ENCODE data around the gene ZBTB1.

ZBTB1 gene

DNA sequence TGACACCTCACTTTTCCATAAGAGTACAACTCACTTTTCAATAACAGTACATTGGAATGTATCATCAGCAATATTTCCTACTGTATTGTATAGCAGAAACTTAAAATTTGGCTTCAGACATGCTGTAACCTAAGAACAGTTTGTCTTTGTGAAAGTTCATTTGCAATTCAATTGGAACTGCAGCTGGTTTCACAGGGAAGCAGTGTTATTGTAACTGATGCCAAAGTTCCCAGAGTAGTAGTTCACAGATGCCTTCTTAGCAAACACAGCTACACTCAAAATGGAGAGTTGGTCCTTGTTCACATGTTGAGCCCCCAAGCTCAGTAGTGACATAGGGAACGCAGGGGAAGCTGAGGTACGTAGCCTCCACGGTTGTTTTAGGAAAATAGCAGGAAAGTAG, 68.5 kb downstream of the ZBTB1 start:
- FAIRE-seq = no peak

All from TTC549 (cell line).